OCI-LY3 (cell line): Measurements from ENCODE around the gene MCUB.
"Not testable (repeated sequence)": the region's sequence is repeated elsewhere in the genome, so short reads cannot be mapped to it uniquely, and the experiment has no call there.

Experiments used
- H2AFZ ChIP-seq: fragments of 200-600, 300-600 bp; shearing (Covaris generic); 2 replicates; pipeline ENCODE4 v1.6.0; 2014; ENCODE audit warnings: antibody characterized with exemption, low read depth, low read length
- H3K27ac ChIP-seq: fragments of 200-600, 300-600 bp; sonication (generic); 2 replicates; pipeline ENCODE4 v1.5.1; 2014; ENCODE audit warnings: mild to moderate bottlenecking, low read length, moderate library complexity, mixed read lengths
- H3K27me3 ChIP-seq: fragments of 200-600, 300-600 bp; sonication (generic); 2 replicates; pipeline ENCODE4 v1.6.1; 2014; ENCODE audit warnings: low read depth, low read length, mixed read lengths
- H3K36me3 ChIP-seq: fragments of 200-600, 300-600 bp; sonication (generic); replicated peaks from 2 replicates; pipeline ENCODE3; 2014; ENCODE audit warnings: low read depth, low read length, mixed read lengths
- H3K4me1 ChIP-seq: fragments of 300-600, 200-600 bp; sonication (generic); 2 replicates; pipeline ENCODE4 v1.6.1; 2014; ENCODE audit warnings: low read length, mixed read lengths
- H3K4me2 ChIP-seq: fragments of 200-600, 300-600 bp; sonication (generic); 2 replicates; pipeline ENCODE4 v1.6.1; 2014; ENCODE audit warnings: low read length, mixed read lengths
- H3K4me3 ChIP-seq: fragments of 300-600, 200-600 bp; sonication (generic); 2 replicates; pipeline ENCODE4 v1.5.1; 2014; ENCODE audit warnings: antibody characterized with exemption, mild to moderate bottlenecking, low read length, moderate library complexity
- H3K79me2 ChIP-seq: fragments of 300-600, 200-600 bp; shearing (Covaris generic); 2 replicates; pipeline ENCODE4 v1.6.1; 2014; ENCODE audit warnings: mild to moderate bottlenecking, low read length, mixed read lengths
- H3K9ac ChIP-seq: fragments of 300-600, 200-600 bp; shearing (Covaris generic); 2 replicates; pipeline ENCODE4 v1.6.0; 2014; ENCODE audit warnings: mild to moderate bottlenecking, low read length, moderate library complexity
- H3K9me3 ChIP-seq: fragments of 200-600, 300-600 bp; shearing (Covaris generic); 2 replicates; pipeline ENCODE4 v1.6.1; 2014; ENCODE audit warnings: low read length, mixed read lengths; ENCODE audit not compliant: insufficient read depth
- H4K20me1 ChIP-seq: fragments of 200-600, 300-600 bp; sonication (generic); 2 replicates; pipeline ENCODE4 v1.6.1; 2016; ENCODE audit warnings: low read length, mixed read lengths; ENCODE audit not compliant: insufficient read depth
- CTCF ChIP-seq: fragments of 200-600, 300-600 bp; sonication (generic); IDR thresholded peaks from 2 replicates; pipeline ENCODE4 v1.5.1; 2014; ENCODE audit warnings: antibody characterized with exemption, low read length, low read depth
- EZH2phosphoT487 ChIP-seq: fragments of 200-600 bp; shearing (Covaris generic); IDR thresholded peaks from 2 replicates; pipeline ENCODE4 v1.6.1; 2018; ENCODE audit warnings: antibody characterized with exemption, mixed run types, low read depth

Gene MCUB

GRCh38 chr4:109552237-109552636, 7.8 kb upstream of the MCUB start:
- Histone ChIP-seq H3K4me2 (no peak overlapping the region), H4K20me1 (no peaks in the 10 kb centered on the region), H3K79me2 (no peaks in the 10 kb centered on the region), H3K4me1 (peaks cover 12% of the 10 kb centered on the region), H3K4me3 (no peak overlapping the region), H3K9ac (no peak overlapping the region), H3K27ac (no peak overlapping the region), H3K36me3 (peaks cover 14% of the 10 kb centered on the region), H3K9me3 (no peaks in the 10 kb centered on the region), H2AFZ (no peak overlapping the region), H3K27me3 (no peaks in the 10 kb centered on the region)
- TF ChIP-seq CTCF (peak; percentile 21), EZH2phosphoT487 (no peak)

GRCh38 chr4:109553130-109553529, 6.9 kb upstream of the MCUB start:
- no peaks in the 10 kb centered on the region for H4K20me1 ChIP-seq
- no peaks in the 10 kb centered on the region for H3K9me3 ChIP-seq
- no peak overlapping the region for H3K4me3 ChIP-seq
- H3K9ac ChIP-seq, result no peak overlapping the region
- no peak overlapping the region for H3K4me2 ChIP-seq
- peaks cover 9% of the 10 kb centered on the region for H3K4me1 ChIP-seq
- no peaks in the 10 kb centered on the region for H3K79me2 ChIP-seq
- H3K27me3 ChIP-seq, result no peaks in the 10 kb centered on the region
- H2AFZ ChIP-seq, result no peak overlapping the region
- peaks cover 12% of the 10 kb centered on the region for H3K36me3 ChIP-seq
- no peak overlapping the region for H3K27ac ChIP-seq
- no peak for TF ChIP-seq EZH2phosphoT487
- no peak for TF ChIP-seq CTCF

GRCh38 chr4:109554971-109555370, 5.1 kb upstream of the MCUB start:
- H3K27me3 ChIP-seq, result no peaks in the 10 kb centered on the region
- H3K4me1 ChIP-seq, result peaks cover 5% of the 10 kb centered on the region; the same call in 1 of the 2 replicates
- H3K27ac ChIP-seq, result no peak overlapping the region
- no peak overlapping the region for H3K4me2 ChIP-seq
- H3K79me2 ChIP-seq, result no peaks in the 10 kb centered on the region
- no peak overlapping the region for H2AFZ ChIP-seq
- TF ChIP-seq EZH2phosphoT487, result no peak
- TF ChIP-seq CTCF, result no peak
- H3K36me3 ChIP-seq, result no peaks in the 10 kb centered on the region
- H4K20me1 ChIP-seq, result no peaks in the 10 kb centered on the region
- H3K9ac ChIP-seq, result no peak overlapping the region
- no peak overlapping the region for H3K4me3 ChIP-seq
- no peaks in the 10 kb centered on the region for H3K9me3 ChIP-seq

GRCh38 chr4:109557433-109557832, 2.6 kb upstream of the MCUB start:
- Histone ChIP-seq H3K9me3 (no peaks in the 10 kb centered on the region), H3K4me3 (no peak overlapping the region), H3K4me1 (peaks cover 14% of the 10 kb centered on the region), H3K36me3 (no peaks in the 10 kb centered on the region), H4K20me1 (peaks cover 10% of the 10 kb centered on the region), H2AFZ (no peak overlapping the region), H3K27me3 (no peaks in the 10 kb centered on the region), H3K79me2 (peaks cover 21% of the 10 kb centered on the region), H3K27ac (no peak overlapping the region), H3K9ac (no peak overlapping the region), H3K4me2 (no peak overlapping the region)
- TF ChIP-seq CTCF, result no peak
- no peak for TF ChIP-seq EZH2phosphoT487

GRCh38 chr4:109558095-109558494, 2.0 kb upstream of the MCUB start:
- H3K4me3 ChIP-seq, H3K36me3 ChIP-seq, H3K9ac ChIP-seq, H3K27ac ChIP-seq, H3K4me2 ChIP-seq, H3K27me3 ChIP-seq, H3K9me3 ChIP-seq, H2AFZ ChIP-seq: not testable (repeated sequence)
- peaks cover 10% of the 10 kb centered on the region for H4K20me1 ChIP-seq
- peaks cover 14% of the 10 kb centered on the region for H3K4me1 ChIP-seq
- H3K79me2 ChIP-seq, result peaks cover 28% of the 10 kb centered on the region
